H9 (cell line): ENCODE results near the gene ANXA2. TPM values are rescaled to one million over a fixed set of nuclear protein-coding genes. Genes with fewer than 3 reads are reported as not detected.

ENCODE experiments used
- DNase-seq: peaks from one replicate; pipeline ENCODE4 v3.0.0-alpha.2; 2017
- H2AFZ ChIP-seq: one replicate; pipeline ENCODE4 v1.6.1; 2013; ENCODE audit warnings: mild to moderate bottlenecking, low read length, control low read depth, moderate library complexity
- H2AK5ac ChIP-seq: 2 replicates; pipeline ENCODE4 v1.6.1; 2013; ENCODE audit warnings: low read length, control low read depth, mixed read lengths; ENCODE audit not compliant: insufficient read length
- H2BK120ac ChIP-seq: one replicate; pipeline ENCODE4 v1.6.1; 2013; ENCODE audit warnings: low read depth, mild to moderate bottlenecking, low read length, control low read depth, inconsistent platforms; ENCODE audit not compliant: poor library complexity, severe bottlenecking
- H2BK12ac ChIP-seq: 2 replicates; pipeline ENCODE4 v1.6.1; 2013; ENCODE audit warnings: low read length, control low read depth, mixed read lengths, low read depth; ENCODE audit not compliant: insufficient read length
- H2BK15ac ChIP-seq: 2 replicates; pipeline ENCODE4 v1.6.1; 2013; ENCODE audit warnings: low read depth, low read length, control low read depth
- H2BK20ac ChIP-seq: one replicate; pipeline ENCODE4 v1.6.1; 2013; ENCODE audit warnings: low read depth, mild to moderate bottlenecking, low read length, control low read depth, inconsistent platforms; ENCODE audit not compliant: poor library complexity, severe bottlenecking
- H2BK5ac ChIP-seq: 2 replicates; pipeline ENCODE4 v1.6.1; 2013; ENCODE audit warnings: low read length, control low read depth, mixed read lengths; ENCODE audit not compliant: insufficient read length
- H3K14ac ChIP-seq: 2 replicates; pipeline ENCODE4 v1.6.1; 2013; ENCODE audit warnings: low read length, control low read depth; ENCODE audit not compliant: insufficient read depth
- H3K18ac ChIP-seq: 2 replicates; pipeline ENCODE4 v1.6.1; 2013; ENCODE audit warnings: low read depth, mild to moderate bottlenecking, mixed read lengths, low read length, control low read depth; ENCODE audit not compliant: insufficient read length
- H3K23ac ChIP-seq: 2 replicates; pipeline ENCODE4 v1.6.1; 2013; ENCODE audit warnings: low read length, control low read depth, mixed read lengths, low read depth; ENCODE audit not compliant: insufficient read length
- H3K23me2 ChIP-seq: 2 replicates; pipeline ENCODE4 v1.6.1; 2013; ENCODE audit warnings: low read depth, mild to moderate bottlenecking, mixed read lengths, low read length, control low read depth; ENCODE audit not compliant: insufficient read length, poor library complexity, severe bottlenecking
- H3K27ac ChIP-seq: 2 replicates; pipeline ENCODE4 v1.5.1; 2013; ENCODE audit warnings: low read length, control low read depth, mixed read lengths, low read depth; ENCODE audit not compliant: insufficient read length
- H3K27me3 ChIP-seq: 2 replicates; pipeline ENCODE4 v1.6.1; 2013; ENCODE audit warnings: low read length, control low read depth, inconsistent platforms; ENCODE audit not compliant: insufficient read depth
- H3K4ac ChIP-seq: 2 replicates; pipeline ENCODE4 v1.6.1; 2013; ENCODE audit warnings: low read depth, mild to moderate bottlenecking, control low read depth, inconsistent platforms, low read length, moderate library complexity
- H3K4me1 ChIP-seq: 2 replicates; pipeline ENCODE4 v1.6.1; 2013; ENCODE audit warnings: low read length, control low read depth, inconsistent platforms; ENCODE audit not compliant: insufficient read depth
- H3K4me2 ChIP-seq: 2 replicates; pipeline ENCODE4 v1.6.1; 2013; ENCODE audit warnings: low read length, control low read depth, mixed read lengths; ENCODE audit not compliant: insufficient read length, insufficient read depth
- H3K56ac ChIP-seq: 2 replicates; pipeline ENCODE4 v1.6.1; 2013; ENCODE audit warnings: low read depth, mild to moderate bottlenecking, mixed read lengths, low read length, control low read depth; ENCODE audit not compliant: insufficient read length
- H3K79me1 ChIP-seq: 2 replicates; pipeline ENCODE4 v1.6.1; 2013; ENCODE audit warnings: low read depth, mild to moderate bottlenecking, moderate library complexity, low read length, control low read depth, inconsistent platforms; ENCODE audit not compliant: insufficient read depth, poor library complexity, severe bottlenecking
- H3K79me2 ChIP-seq: 2 replicates; pipeline ENCODE4 v1.6.1; 2013; ENCODE audit warnings: low read length, control low read depth, inconsistent platforms; ENCODE audit not compliant: insufficient read depth
- H3K9ac ChIP-seq: 2 replicates; pipeline ENCODE4 v1.6.1; 2013; ENCODE audit warnings: low read length, control low read depth, mixed read lengths; ENCODE audit not compliant: insufficient read length; ENCODE audit errors: extremely low read depth
- H3K9me3 ChIP-seq: one replicate; pipeline ENCODE4 v1.6.1; 2013; ENCODE audit warnings: low read depth, low read length, inconsistent platforms; ENCODE audit not compliant: control insufficient read depth
- H3T11ph ChIP-seq: one replicate; pipeline ENCODE4 v1.6.1; 2013; ENCODE audit warnings: mild to moderate bottlenecking, low read length, control low read depth, inconsistent platforms
- H4K20me1 ChIP-seq: one replicate; pipeline ENCODE4 v1.6.1; 2013; ENCODE audit not compliant: control insufficient read depth, insufficient read length, insufficient read depth
- H4K5ac ChIP-seq: 2 replicates; pipeline ENCODE4 v1.6.1; 2013; ENCODE audit warnings: low read depth, mild to moderate bottlenecking, mixed read lengths, low read length, control low read depth; ENCODE audit not compliant: insufficient read length
- H4K8ac ChIP-seq: replicated peaks from 2 replicates; pipeline ENCODE4 v1.6.1; 2013; ENCODE audit warnings: low read length, control low read depth, mixed read lengths, low read depth; ENCODE audit not compliant: insufficient read length
- H4K91ac ChIP-seq: 2 replicates; pipeline ENCODE4 v1.6.1; 2013; ENCODE audit warnings: low read depth, mild to moderate bottlenecking, moderate library complexity, mixed read lengths, low read length, control low read depth; ENCODE audit not compliant: insufficient read length
- H3K27ac Mint-ChIP-seq, 3 experiments: 2 replicates in 2 of 3; 3 replicates in 1 of 3; pipeline ENCODE4 v1.8.0; 2020 to 2021; ENCODE audit warnings: mixed read lengths in 3 of 3, mild to moderate bottlenecking in 1 of 3, moderate library complexity in 1 of 3
- H3K27me3 Mint-ChIP-seq: 2 replicates; pipeline ENCODE4 v1.8.0; 2021; ENCODE audit warnings: low read depth, mild to moderate bottlenecking, moderate library complexity, mixed read lengths
- H3K36me3 Mint-ChIP-seq, 3 experiments: 2 replicates in 2 of 3; 3 replicates in 1 of 3; pipeline ENCODE4 v1.8.0; 2020 to 2021; ENCODE audit warnings: low read depth in 3 of 3, mixed read lengths in 3 of 3; ENCODE audit not compliant: insufficient read depth in 1 of 3
- H3K4me1 Mint-ChIP-seq, 2 experiments: 2 replicates each; pipeline ENCODE4 v1.8.0; 2020; ENCODE audit warnings: mixed read lengths in 2 of 2
- H3K4me3 Mint-ChIP-seq, 2 experiments: 2 replicates in 1 of 2; 3 replicates in 1 of 2; pipeline ENCODE4 v1.8.0; 2020 to 2021; ENCODE audit warnings: mild to moderate bottlenecking in 2 of 2, mixed read lengths in 2 of 2, moderate library complexity in 1 of 2
- H3K9me3 Mint-ChIP-seq, 2 experiments: 2 replicates in 1 of 2; 3 replicates in 1 of 2; pipeline ENCODE4 v1.8.0; 2020; ENCODE audit warnings: mild to moderate bottlenecking in 2 of 2, mixed read lengths in 2 of 2, moderate library complexity in 1 of 2
- CTCF ChIP-seq: fragments of 200-600 bp; sonication (generic); conservative IDR thresholded peaks from 3 replicates; pipeline ENCODE4 v1.8.0; 2021; ENCODE audit warnings: antibody characterized with exemption, mild to moderate bottlenecking
- WGBS: extraction: QIAGEN DNeasy Blood & Tissue Kit; methylation state at CpG from one replicate; pipeline ENCODE4 v1.1.7; 2013; ENCODE audit warnings: missing lambda C conversion rate, low lambda C conversion rate, mixed read lengths; ENCODE audit not compliant: insufficient read length; ENCODE audit errors: extremely low coverage; 5-methylcytosine and 5-hydroxymethylcytosine counted together
- total RNA-seq: library from RNA; stranded (reverse); gene quantifications from 2 replicates; pipeline ENCODE4 v1.2.1, GENCODE V29; 2021

The ANXA2 gene
- total RNA-seq, 1 experiment from 2014 or later: 126 TPM

DNA sequence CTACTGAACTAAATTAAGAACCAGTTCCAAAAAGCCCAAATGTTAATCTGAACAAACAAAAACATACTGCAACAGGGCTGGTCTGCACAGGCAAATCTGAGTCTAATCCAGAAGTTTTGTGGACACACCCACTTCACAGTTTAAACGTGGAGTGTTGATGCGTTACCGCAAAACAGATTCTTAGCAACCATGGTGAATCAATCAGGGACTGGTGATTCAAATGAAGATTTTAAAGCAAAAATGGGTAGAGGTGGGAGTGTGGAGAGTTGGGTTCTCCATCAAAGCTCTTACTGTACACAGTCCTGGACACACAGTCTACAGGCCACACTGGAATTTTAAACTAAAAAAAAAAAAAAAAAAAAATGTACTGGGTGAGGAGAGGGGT lies 5.2 kb downstream of the ANXA2 start:
- H3K27ac Mint-ChIP-seq: no peak overlapping the region; a peak in 1 of 7 replicates
- no peaks in the 10 kb centered on the region; a peak in 1 of 5 replicates for H3K9me3 Mint-ChIP-seq
- H3K4me3 Mint-ChIP-seq: no peak overlapping the region
- Histone ChIP-seq H3K18ac (no peak overlapping the region), H2BK20ac (no peak overlapping the region), H3K4ac (no peak overlapping the region; the same call in 1 of the 2 replicates), H3K79me1 (no peaks in the 10 kb centered on the region), H3K27ac (no peak overlapping the region), H4K5ac (no peak overlapping the region), H2BK15ac (no peak overlapping the region), H3K56ac (no peak overlapping the region), H3K4me2 (no peak overlapping the region), H3K9me3 (no peaks in the 10 kb centered on the region), H3K23ac (no peak overlapping the region), H4K8ac (no peak overlapping the region), H3K23me2 (peaks cover 6% of the 10 kb centered on the region), H2AFZ (no peak overlapping the region), H2AK5ac (no peak overlapping the region), H3K9ac (no peak overlapping the region), H3T11ph (no peak overlapping the region), H3K27me3 (peaks cover 1% of the 10 kb centered on the region; the same call in 1 of the 2 replicates), H3K14ac (no peak overlapping the region), H4K91ac (no peak overlapping the region), H2BK12ac (no peak overlapping the region), H3K79me2 (peaks cover 9% of the 10 kb centered on the region; the same call in 1 of the 2 replicates), H3K4me1 (peaks cover 21% of the 10 kb centered on the region; the same call in 1 of the 2 replicates), H4K20me1 (no peaks in the 10 kb centered on the region), H2BK5ac (no peak overlapping the region), H2BK120ac (no peak overlapping the region)
- no peak for TF ChIP-seq CTCF
- no CpG with 5 or more reads among the region's 3 CpGs for WGBS
- DNase-seq: no peak
- H3K4me1 Mint-ChIP-seq: peaks cover 56 to 59% of the 10 kb centered on the region in 2 experiments
- H3K27me3 Mint-ChIP-seq: peaks cover 22% of the 10 kb centered on the region
- peaks cover 0 to 6% (median 3%) of the 10 kb centered on the region in 3 experiments; a peak in 2 of 7 replicates for H3K36me3 Mint-ChIP-seq
